ENCODE measurements around the gene CTXND1.

CTXND1 gene

GRCh38 chr15:80169768-80170357 lies 82.2 kb downstream of the CTXND1 start:
- no peak for DNase-seq (ENCODE audit: low spot score)
- TF ChIP-seq CTCF (IDR thresholded peaks at IDR 0.05; ENCODE audit: extremely low read depth, missing control alignments) = no peak

- DNase-seq (ENCODE audit: low spot score) = no peak
These were observed 83.6 kb downstream of the CTXND1 start for GRCh38 chr15:80168421-80168820.

GRCh38 chr15:80167936-80168335 lies 84.1 kb downstream of the CTXND1 start:
- no peak for TF ChIP-seq CTCF (IDR thresholded peaks at IDR 0.05; ENCODE audit: extremely low read depth, missing control alignments)
- DNase-seq (ENCODE audit: low spot score) = no peak

More at GRCh38 chr15:80168421-80168820, 83.6 kb downstream of the CTXND1 start:
- TF ChIP-seq CTCF (IDR thresholded peaks at IDR 0.05; ENCODE audit: extremely low read depth, missing control alignments) = no peak

GRCh38 chr15:80163897-80164296 lies 88.1 kb downstream of the CTXND1 start:
- TF ChIP-seq CTCF (IDR thresholded peaks at IDR 0.05; ENCODE audit: extremely low read depth, missing control alignments) = no peak
- no peak for DNase-seq (ENCODE audit: low spot score)

- TF ChIP-seq CTCF (IDR thresholded peaks at IDR 0.05; ENCODE audit: extremely low read depth, missing control alignments) = no peak
These were observed 88.8 kb downstream of the CTXND1 start for GRCh38 chr15:80163217-80163616.

GRCh38 chr15:80162059-80162554 lies 89.9 kb downstream of the CTXND1 start:
- DNase-seq (ENCODE audit: low spot score) = no peak
- no peak for TF ChIP-seq CTCF (IDR thresholded peaks at IDR 0.05; ENCODE audit: extremely low read depth, missing control alignments)

More at GRCh38 chr15:80163217-80163616, 88.8 kb downstream of the CTXND1 start:
- DNase-seq (ENCODE audit: low spot score) = no peak

GRCh38 chr15:80161468-80162016 lies 90.5 kb downstream of the CTXND1 start:
- no peak for TF ChIP-seq CTCF (IDR thresholded peaks at IDR 0.05; ENCODE audit: extremely low read depth, missing control alignments)
- no peak for DNase-seq (ENCODE audit: low spot score)

Measured in GM20000 (cell line).